ENCODE data around the gene GTF2F2. TPM values are rescaled to one million over a fixed set of nuclear protein-coding genes. Genes with fewer than 3 reads are reported as not detected.
"Not testable (repeated sequence)": the region's sequence is repeated elsewhere in the genome, so short reads cannot be mapped to it uniquely, and the experiment has no call there.

The GTF2F2 gene
- total RNA-seq, 2 experiments from 2014 or later = 19.9 to 25.6 TPM

DNA sequence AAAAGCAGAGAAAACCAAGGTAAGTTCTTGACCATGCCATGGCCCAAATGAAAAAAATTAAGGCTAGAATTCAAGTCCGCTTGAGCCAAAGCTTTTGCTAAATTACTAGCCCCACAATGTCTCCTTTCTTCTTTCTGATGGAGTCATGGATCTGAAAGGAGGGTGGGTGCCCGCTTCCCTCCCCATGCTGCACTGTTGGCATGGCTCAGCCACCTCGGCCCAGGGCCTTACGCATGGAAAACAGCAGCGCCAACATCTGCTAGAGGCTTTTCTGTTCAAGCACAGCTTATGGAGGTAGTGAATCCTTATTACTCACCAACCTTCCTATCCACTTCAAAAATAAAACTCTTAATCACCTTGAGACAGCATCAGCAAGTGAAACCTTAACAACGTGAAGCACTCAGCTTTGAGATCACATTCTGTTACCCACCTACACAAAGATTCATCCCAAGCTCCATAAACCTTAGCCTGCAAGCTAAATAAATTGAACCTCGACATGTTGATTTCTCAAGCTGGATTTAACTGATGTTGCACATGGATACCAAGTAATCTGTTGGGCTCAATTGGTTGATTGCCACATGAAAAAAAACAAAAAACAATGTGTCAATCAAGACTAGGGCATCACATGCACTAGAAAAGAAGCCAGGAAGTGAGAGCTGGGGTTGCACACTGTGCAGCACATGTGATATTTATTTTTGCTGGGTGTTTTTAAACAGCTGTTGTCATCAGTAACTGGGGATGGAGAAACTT lies 177.3 kb downstream of the GTF2F2 start:
- H3K4me3 Mint-ChIP-seq = no peak overlapping the region
- peaks cover 42% of the 10 kb centered on the region for H3K4me1 Mint-ChIP-seq

DNA sequence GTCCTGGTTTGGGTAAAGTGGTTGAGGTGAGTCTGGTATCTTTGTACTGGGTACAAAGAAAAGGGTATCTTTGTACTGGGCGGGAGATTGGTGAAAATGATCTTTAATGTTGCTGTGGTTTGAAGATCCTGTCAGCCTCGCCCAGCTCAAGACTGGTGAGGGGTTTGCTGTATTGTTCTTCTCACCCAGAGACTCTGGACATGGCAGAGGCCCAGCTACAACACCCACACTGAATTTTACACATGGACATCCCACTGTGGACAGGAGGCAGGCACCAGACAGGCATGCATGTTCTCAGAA lies 177.8 kb downstream of the GTF2F2 start:
- Mint-ChIP-seq H3K27ac (peak overlapping the region; percentile 72), H3K27me3 (no peaks in the 10 kb centered on the region), H3K9me3 (ENCODE audit: low read depth) (no peaks in the 10 kb centered on the region), H3K4me1 (peaks cover 42% of the 10 kb centered on the region), H3K4me3 (no peak overlapping the region), H3K36me3 (ENCODE audit: low read depth) (peaks cover 6% of the 10 kb centered on the region)
- ChIA-PET POLR2A (interaction anchor here (0.6 kb wide), 2 partner anchors 253 to 749 kb away, joined by 3 to 4 read pairs; no protein-coding TSS in a partner anchor), CTCF (interaction anchor here (0.6 to 4.2 kb wide), 13 partner anchors 8 to 373 kb away, joined by 3 to 37 read pairs (median 3); no protein-coding TSS in a partner anchor)
- ATAC-seq (no peak), DNase-seq (no peak)
- intact Hi-C loops (cut with DNase I, micrococcal nuclease) = no loop called here

More for the DNA sequence above, 177.3 kb downstream of the GTF2F2 start:
- DNase-seq = peak; percentile 57
- POLR2A ChIA-PET = interaction anchor here (0.6 to 1.0 kb wide), 4 partner anchors 14 to 748 kb away, joined by 3 to 5 read pairs (median 4); no protein-coding TSS in a partner anchor
- peak; percentile 91 for ATAC-seq
- Mint-ChIP-seq H3K27ac (peak overlapping the region; percentile 72), H3K27me3 (no peaks in the 10 kb centered on the region), H3K9me3 (ENCODE audit: low read depth) (no peaks in the 10 kb centered on the region), H3K36me3 (ENCODE audit: low read depth) (peaks cover 6% of the 10 kb centered on the region)
- CTCF ChIA-PET = interaction anchor here (0.6 to 4.2 kb wide), 13 partner anchors 9 to 373 kb away, joined by 3 to 37 read pairs (median 3); no protein-coding TSS in a partner anchor
- intact Hi-C loops (cut with DNase I, micrococcal nuclease) = loop anchor here in 1 of 2 experiments (1.0 kb wide), 1 partner anchor 91 kb away; no protein-coding TSS in a partner anchor

DNA sequence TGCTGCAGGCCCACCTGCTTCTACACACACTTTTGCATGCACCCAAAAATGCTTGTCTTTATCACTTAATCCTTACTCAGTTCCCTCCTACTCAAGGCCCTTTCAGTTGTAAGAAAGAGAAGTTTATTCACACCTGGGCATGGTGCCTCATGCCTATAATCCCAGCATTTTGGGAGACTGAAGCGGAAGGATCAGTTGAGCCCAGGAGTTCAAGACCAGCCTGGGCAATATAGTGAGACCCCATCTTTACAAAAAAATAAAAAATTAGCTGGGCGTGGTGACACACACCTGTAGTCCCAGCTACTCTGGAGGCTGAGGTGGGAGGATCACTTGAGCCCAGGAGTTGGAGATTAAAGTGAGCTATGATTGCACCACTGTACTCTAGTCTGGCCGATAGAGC lies 178.2 kb downstream of the GTF2F2 start:
- intact Hi-C loops (cut with DNase I, micrococcal nuclease); H3K9me3 Mint-ChIP-seq (ENCODE audit: low read depth); ATAC-seq; H3K4me3 Mint-ChIP-seq; H3K36me3 Mint-ChIP-seq (ENCODE audit: low read depth); DNase-seq; H3K27me3 Mint-ChIP-seq: not testable (repeated sequence)
- ChIA-PET POLR2A (interaction anchor here (0.6 kb wide), 1 partner anchor 253 kb away, joined by 3 read pairs; no protein-coding TSS in a partner anchor), CTCF (interaction anchor here (0.6 to 4.2 kb wide), 9 partner anchors 11 to 374 kb away, joined by 3 to 37 read pairs (median 3); no protein-coding TSS in a partner anchor)
- H3K4me1 Mint-ChIP-seq = peaks cover 42% of the 10 kb centered on the region
- peak overlapping the region; percentile 72 for H3K27ac Mint-ChIP-seq

DNA sequence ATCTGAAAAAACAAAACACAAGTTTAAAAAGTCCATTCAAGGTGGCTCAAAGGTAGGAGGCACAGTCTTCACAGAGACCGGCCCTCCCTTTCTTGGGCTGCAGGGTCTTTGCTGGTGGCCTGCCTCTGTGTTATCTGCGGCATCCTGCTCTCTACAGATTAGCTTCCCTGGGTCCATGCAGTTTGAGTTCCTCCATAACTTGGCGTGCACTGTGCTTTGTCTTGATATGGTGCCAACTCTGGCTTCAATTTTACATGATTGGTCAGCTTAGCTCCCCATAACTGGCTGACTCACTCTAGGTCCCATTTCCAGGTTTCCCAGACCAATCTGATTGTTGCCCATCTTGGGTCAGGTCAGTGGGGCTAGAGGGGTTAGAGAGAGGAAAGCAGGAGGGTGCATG lies 178.9 kb downstream of the GTF2F2 start:
- DNase-seq = no peak
- Mint-ChIP-seq H3K4me1 (peaks cover 42% of the 10 kb centered on the region), H3K27me3 (no peaks in the 10 kb centered on the region), H3K4me3 (no peak overlapping the region), H3K9me3 (ENCODE audit: low read depth) (no peaks in the 10 kb centered on the region), H3K36me3 (ENCODE audit: low read depth) (peaks cover 6% of the 10 kb centered on the region), H3K27ac (no peak overlapping the region)
- no peak for ATAC-seq
- ChIA-PET POLR2A (interaction anchor here (0.7 kb wide), 1 partner anchor 598 kb away, joined by 3 read pairs; no protein-coding TSS in a partner anchor), CTCF (interaction anchor here (1.1 to 4.2 kb wide), 4 partner anchors 10 to 277 kb away, joined by 3 to 37 read pairs (median 3); no protein-coding TSS in a partner anchor)
- intact Hi-C loops (cut with DNase I, micrococcal nuclease) = no loop called here

DNA sequence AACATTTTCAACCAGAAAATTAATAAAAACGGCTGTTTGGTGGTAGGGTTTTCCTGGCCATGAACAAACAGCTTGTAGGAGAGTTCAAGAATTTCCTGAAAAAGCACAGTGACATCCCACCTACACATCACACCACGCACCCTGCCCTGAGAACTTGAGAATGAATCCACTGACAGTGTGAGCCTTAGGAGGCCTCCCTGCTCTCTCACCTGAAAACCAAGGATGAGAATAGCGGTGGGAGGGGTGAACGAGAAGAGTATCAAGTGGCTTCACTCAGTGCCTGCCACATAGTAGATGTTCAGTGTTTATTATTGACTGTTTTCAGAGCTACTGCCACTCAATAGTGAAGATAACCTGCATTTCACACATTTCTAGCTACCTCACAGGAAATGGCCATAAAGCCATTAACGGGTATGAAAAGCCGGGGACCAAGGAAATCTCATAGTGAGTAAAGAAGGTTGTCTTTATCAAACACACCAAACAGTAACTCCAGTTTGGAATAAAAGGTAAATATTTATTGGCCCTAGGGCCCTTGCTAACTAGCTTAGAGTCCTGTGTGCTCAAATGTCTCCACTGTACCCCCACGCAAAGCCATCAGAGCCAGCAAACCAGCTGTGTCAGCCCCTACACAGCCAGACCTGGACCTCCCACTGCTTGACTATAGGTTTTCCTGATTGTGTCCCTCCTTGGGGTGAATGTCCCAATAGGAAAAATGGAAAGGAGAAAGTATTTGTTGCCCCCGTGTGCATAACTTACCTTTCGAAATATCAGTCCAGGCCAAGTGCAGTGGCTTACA lies 180.1 kb downstream of the GTF2F2 start:
- Mint-ChIP-seq H3K27me3 (no peaks in the 10 kb centered on the region), H3K4me1 (peaks cover 37% of the 10 kb centered on the region), H3K27ac (no peak overlapping the region), H3K4me3 (no peak overlapping the region), H3K36me3 (ENCODE audit: low read depth) (peaks cover 6% of the 10 kb centered on the region), H3K9me3 (ENCODE audit: low read depth) (no peaks in the 10 kb centered on the region)
- intact Hi-C loops (cut with DNase I, micrococcal nuclease) = loop anchor here in 1 of 2 experiments (10.0 kb wide), 1 partner anchor 1396 kb away; no protein-coding TSS in a partner anchor
- ChIA-PET CTCF (interaction anchor here (1.1 to 4.2 kb wide), 3 partner anchors 9 to 279 kb away, joined by 3 to 37 read pairs (median 4); no protein-coding TSS in a partner anchor), POLR2A (no interaction called here)
- no peak for ATAC-seq
- no peak for DNase-seq

DNA sequence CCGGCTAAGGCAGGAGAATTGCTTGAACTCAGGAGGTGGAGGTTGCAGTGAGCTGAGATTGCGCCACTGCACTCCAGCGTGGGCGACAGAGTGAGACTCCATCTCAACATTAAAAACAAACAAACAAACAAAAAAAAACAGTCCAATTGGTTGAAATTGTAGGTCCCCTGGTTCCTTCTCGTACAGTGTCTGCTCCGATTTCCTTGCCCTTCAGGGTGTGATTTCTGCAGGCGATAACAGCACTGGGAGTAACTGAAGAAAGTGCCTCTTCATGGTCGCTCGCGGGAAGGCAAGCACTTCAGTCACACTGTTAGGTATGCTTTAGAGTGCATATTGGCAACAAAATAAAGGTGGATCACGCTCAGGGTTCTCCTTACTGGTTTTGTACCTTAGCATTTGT lies 181.0 kb downstream of the GTF2F2 start:
- intact Hi-C loops (cut with DNase I, micrococcal nuclease) = loop anchor here in 1 of 2 experiments (10.0 kb wide), 1 partner anchor 1396 kb away; no protein-coding TSS in a partner anchor
- no peaks in the 10 kb centered on the region for H3K9me3 Mint-ChIP-seq (ENCODE audit: low read depth)
- no peak overlapping the region for H3K27ac Mint-ChIP-seq
- DNase-seq (no peak), ATAC-seq (no peak)
- ChIA-PET CTCF (interaction anchor here (0.6 to 1.2 kb wide), 3 partner anchors 15 to 272 kb away, joined by 3 to 5 read pairs (median 4); no protein-coding TSS in a partner anchor), POLR2A (no interaction called here)
- H3K27me3 Mint-ChIP-seq = no peaks in the 10 kb centered on the region
- H3K4me1 Mint-ChIP-seq = peaks cover 28% of the 10 kb centered on the region
- H3K36me3 Mint-ChIP-seq (ENCODE audit: low read depth) = peaks cover 6% of the 10 kb centered on the region
- H3K4me3 Mint-ChIP-seq = no peak overlapping the region

DNA sequence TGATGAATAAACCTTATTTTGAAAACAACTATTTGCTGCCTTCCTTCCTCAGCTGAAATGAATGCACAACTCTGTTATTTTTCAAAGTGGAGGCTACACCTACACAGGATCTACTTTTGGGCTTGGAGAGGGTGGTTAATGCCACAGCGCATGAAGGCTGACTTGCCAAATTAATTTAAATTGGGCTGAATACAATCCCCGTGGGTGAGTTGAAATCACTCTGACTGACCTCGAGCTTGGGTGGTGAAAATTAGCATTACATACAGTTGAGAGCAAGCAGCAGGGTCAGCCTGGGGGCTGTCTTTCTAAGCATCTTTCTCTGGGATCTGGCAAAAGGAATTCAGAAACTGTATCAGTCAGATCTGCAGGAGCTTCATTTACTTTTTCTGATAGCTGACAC lies 182.2 kb downstream of the GTF2F2 start:
- no peak overlapping the region for H3K27ac Mint-ChIP-seq
- intact Hi-C loops (cut with DNase I, micrococcal nuclease) = loop anchor here in 1 of 2 experiments (10.0 kb wide), 1 partner anchor 1398 kb away; no protein-coding TSS in a partner anchor
- no peak for DNase-seq
- peaks cover 16% of the 10 kb centered on the region for H3K4me1 Mint-ChIP-seq
- no peak overlapping the region for H3K4me3 Mint-ChIP-seq
- H3K9me3 Mint-ChIP-seq (ENCODE audit: low read depth) = no peaks in the 10 kb centered on the region
- POLR2A ChIA-PET = no interaction called here
- H3K36me3 Mint-ChIP-seq (ENCODE audit: low read depth) = peaks cover 1% of the 10 kb centered on the region
- ATAC-seq = no peak
- CTCF ChIA-PET = interaction anchor here (0.7 to 2.4 kb wide), 4 partner anchors 55 to 261 kb away, joined by 3 to 12 read pairs (median 6); no protein-coding TSS in a partner anchor
- peaks cover 1% of the 10 kb centered on the region for H3K27me3 Mint-ChIP-seq

DNA sequence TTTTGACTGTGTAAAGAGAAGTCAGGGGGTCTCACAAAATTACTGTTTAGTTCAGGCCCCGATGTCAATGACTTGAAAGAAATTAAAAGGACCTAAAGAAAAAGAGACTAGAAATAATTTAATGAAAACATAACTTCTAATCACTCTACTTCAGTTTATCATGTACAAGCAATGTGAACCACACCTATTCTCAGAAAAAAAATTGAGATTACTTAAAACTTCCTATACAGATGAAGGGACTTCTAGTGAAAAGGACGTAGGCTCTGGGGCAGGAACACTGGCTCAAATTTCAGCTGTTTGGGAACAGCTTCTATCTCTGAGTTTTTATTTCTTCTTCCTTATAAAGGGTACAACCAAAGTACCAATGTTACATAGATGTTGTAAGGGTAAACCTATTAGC lies 182.7 kb downstream of the GTF2F2 start:
- H3K4me1 Mint-ChIP-seq = peaks cover 11% of the 10 kb centered on the region
- peaks cover 1% of the 10 kb centered on the region for H3K27me3 Mint-ChIP-seq
- H3K9me3 Mint-ChIP-seq (ENCODE audit: low read depth) = no peaks in the 10 kb centered on the region
- ChIA-PET CTCF (interaction anchor here (0.7 to 2.4 kb wide), 4 partner anchors 56 to 262 kb away, joined by 3 to 12 read pairs (median 6); no protein-coding TSS in a partner anchor), POLR2A (no interaction called here)
- H3K4me3 Mint-ChIP-seq = no peak overlapping the region
- no peaks in the 10 kb centered on the region for H3K36me3 Mint-ChIP-seq (ENCODE audit: low read depth)
- no peak overlapping the region for H3K27ac Mint-ChIP-seq
- ATAC-seq (no peak), DNase-seq (no peak)
- intact Hi-C loops (cut with DNase I, micrococcal nuclease) = loop anchor here in 1 of 2 experiments (10.0 kb wide), 1 partner anchor 1398 kb away; no protein-coding TSS in a partner anchor

DNA sequence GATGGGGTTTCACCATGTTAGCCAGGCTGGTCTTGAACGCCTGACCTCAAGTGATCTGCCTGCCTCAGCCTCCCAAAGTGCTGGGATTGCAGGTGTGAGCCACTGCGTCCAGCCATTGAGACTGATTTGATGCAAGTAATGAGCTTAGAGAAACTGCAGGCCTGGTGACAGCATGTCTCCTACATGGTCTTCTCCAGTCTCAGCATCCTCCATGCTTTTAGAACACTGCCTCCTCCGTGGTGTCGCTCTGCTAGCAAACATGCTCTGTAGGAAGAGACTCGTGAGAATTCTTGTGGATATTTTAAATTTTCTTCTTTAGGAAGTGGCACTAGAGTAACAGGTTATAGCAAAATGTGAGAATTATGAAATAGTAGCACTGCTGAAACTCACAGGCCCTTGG lies 183.6 kb downstream of the GTF2F2 start:
- DNase-seq (no peak), ATAC-seq (no peak)
- Mint-ChIP-seq H3K36me3 (ENCODE audit: low read depth) (no peaks in the 10 kb centered on the region), H3K4me3 (no peak overlapping the region), H3K27me3 (peaks cover 1% of the 10 kb centered on the region), H3K27ac (no peak overlapping the region), H3K9me3 (ENCODE audit: low read depth) (no peaks in the 10 kb centered on the region), H3K4me1 (peaks cover 3% of the 10 kb centered on the region)
- ChIA-PET CTCF (interaction anchor here (1.1 to 2.4 kb wide), 3 partner anchors 19 to 257 kb away, joined by 3 to 12 read pairs (median 4); no protein-coding TSS in a partner anchor), POLR2A (no interaction called here)
- intact Hi-C loops (cut with DNase I, micrococcal nuclease) = loop anchor here in 1 of 2 experiments (10.0 kb wide), 1 partner anchor 1399 kb away; no protein-coding TSS in a partner anchor

DNA sequence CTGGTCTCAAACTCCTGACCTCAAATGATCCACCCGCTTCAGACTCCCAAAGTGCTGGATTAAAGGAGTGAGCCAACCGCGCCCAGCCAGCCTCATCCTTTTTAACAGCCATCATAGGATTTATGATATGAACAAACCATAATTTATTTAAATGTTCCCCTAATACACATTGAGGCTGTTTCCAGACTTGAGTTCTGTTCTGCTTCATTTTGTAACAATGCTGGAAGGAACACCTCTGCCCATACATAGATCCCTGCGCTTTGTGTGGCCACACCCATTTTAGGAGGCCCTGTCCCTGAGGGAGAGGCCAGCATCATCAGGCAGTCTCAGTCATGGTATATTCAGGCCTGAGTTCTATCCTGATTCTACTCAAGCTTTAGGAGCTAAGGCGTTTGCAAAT lies 184.8 kb downstream of the GTF2F2 start:
- no peak for ATAC-seq
- Mint-ChIP-seq H3K27ac (no peak overlapping the region), H3K36me3 (ENCODE audit: low read depth) (no peaks in the 10 kb centered on the region), H3K27me3 (peaks cover 6% of the 10 kb centered on the region), H3K4me1 (peaks cover 5% of the 10 kb centered on the region), H3K9me3 (ENCODE audit: low read depth) (no peaks in the 10 kb centered on the region), H3K4me3 (no peak overlapping the region)
- intact Hi-C loops (cut with DNase I, micrococcal nuclease) = loop anchor here in 1 of 2 experiments (10.0 kb wide), 1 partner anchor 1400 kb away; no protein-coding TSS in a partner anchor
- DNase-seq = no peak
- POLR2A ChIA-PET = no interaction called here
- CTCF ChIA-PET = interaction anchor here (5.6 kb wide), 1 partner anchor 258 kb away, joined by 88 read pairs; no protein-coding TSS in a partner anchor
